ENCODE measurements around the gene ACSF3. TPM values are rescaled to one million over a fixed set of nuclear protein-coding genes. Genes with fewer than 3 reads are reported as not detected.

The ACSF3 gene
- total RNA-seq, 2 donors from 2014 or later = 48.0 to 53.6 TPM

DNA sequence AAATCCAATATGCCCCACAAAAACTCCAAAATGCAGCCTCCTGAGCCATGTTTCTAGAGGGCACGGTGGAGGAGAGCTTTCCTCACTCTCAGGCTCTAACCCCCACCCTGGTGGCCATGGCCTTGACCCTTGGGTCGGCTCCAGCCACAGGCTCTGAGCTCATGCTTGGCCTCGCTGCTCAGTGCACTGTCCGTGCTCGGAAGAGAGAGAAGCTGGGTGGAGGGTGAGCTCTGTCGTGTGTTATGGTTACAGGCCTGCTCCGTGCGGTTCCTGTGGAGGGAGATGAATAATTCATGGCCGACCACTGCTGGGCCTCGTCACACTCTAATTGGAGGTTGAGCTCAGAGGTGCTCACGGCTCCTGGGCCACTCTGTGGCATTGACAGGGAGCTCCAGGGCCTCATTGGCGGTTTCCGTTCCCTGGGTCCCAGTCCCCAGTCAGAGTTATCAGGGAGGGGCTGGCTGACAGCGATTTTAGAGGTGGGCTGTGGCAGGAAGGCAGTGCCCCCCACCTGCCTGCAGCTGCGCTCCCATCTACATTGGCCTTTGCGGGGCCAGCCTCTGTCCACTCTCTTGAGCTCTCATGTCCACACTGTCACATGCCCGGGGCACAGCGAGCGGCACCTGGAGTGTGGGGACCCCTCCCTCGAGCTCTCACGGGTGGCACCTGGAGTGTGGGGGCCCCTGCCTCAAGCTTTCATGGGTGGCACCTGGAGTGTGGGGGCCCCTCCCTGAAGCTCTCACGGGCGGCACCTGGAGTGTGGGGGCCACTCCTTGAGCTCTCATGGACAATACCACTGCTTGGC lies 24.9 kb downstream of the ACSF3 start:
- no peaks in the 10 kb centered on the region for H3K27me3 Mint-ChIP-seq
- no peaks in the 10 kb centered on the region for H3K9me3 ChIP-seq (ENCODE audit: control insufficient read depth, low read length, poor library complexity, severe bottlenecking)
- no peak overlapping the region for H3K4me3 Mint-ChIP-seq
- peaks cover 38% of the 10 kb centered on the region for H3K4me1 Mint-ChIP-seq
- DNase-seq = no peak
- H3K36me3 Mint-ChIP-seq (ENCODE audit: low read depth) = peaks cover 5% of the 10 kb centered on the region
- ATAC-seq = no peak
- no peak overlapping the region for H3K27ac Mint-ChIP-seq

DNA sequence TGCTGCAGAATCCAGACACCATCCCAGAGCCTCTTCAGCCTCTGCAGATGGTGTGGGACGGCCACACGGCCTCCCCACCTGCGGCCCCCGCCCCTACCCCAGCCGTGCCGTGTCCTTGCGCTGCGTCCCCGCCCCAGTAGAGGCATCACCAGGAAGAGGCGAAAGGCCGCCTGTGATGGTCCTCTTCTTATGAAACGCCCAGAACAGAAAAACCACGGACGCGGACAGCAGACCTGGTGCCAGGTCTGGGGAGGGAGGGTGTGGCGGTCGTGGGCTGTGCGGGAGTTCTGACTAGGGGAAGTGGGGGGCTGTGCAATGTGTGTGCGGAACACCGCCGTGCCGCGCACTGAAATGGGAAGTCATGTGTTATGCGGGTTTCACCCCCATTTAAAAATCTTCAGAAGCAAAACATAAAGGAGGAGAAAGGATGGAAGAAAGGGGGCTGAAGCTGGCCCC lies 25.5 kb downstream of the ACSF3 start:
- H3K9me3 ChIP-seq (ENCODE audit: control insufficient read depth, low read length, poor library complexity, severe bottlenecking) = no peaks in the 10 kb centered on the region
- Mint-ChIP-seq H3K4me1 (peaks cover 37% of the 10 kb centered on the region), H3K36me3 (ENCODE audit: low read depth) (peaks cover 5% of the 10 kb centered on the region), H3K4me3 (no peak overlapping the region), H3K27me3 (no peaks in the 10 kb centered on the region), H3K27ac (no peak overlapping the region)
- DNase-seq (no peak), ATAC-seq (no peak)

DNA sequence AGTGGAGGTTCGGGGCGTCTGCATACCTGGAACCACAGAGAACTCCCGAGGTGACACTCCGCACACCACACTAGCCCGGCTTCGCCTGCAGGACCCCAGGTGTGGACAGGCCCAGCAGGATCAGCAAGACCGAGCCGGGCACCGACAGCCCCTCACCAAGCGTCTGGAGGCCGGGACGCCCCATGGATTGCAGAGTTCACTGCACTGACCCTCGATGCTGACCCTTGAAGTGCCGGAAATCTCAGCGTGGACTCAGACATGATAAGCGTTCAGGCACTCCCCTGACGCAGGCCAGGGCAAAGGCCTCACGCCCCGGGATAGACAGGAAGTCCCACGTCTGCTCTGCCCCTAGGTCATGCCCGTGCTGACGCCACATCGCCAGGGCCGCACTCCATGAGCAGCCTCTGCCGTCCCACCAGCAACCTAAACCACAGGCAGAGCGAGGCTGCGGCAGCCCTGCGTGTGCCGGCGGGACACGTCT lies 26.0 kb downstream of the ACSF3 start:
- ATAC-seq (no peak), DNase-seq (no peak)
- no peak overlapping the region for H3K27ac Mint-ChIP-seq
- peaks cover 32% of the 10 kb centered on the region for H3K4me1 Mint-ChIP-seq
- H3K36me3 Mint-ChIP-seq (ENCODE audit: low read depth) = peaks cover 5% of the 10 kb centered on the region
- no peaks in the 10 kb centered on the region for H3K9me3 ChIP-seq (ENCODE audit: control insufficient read depth, low read length, poor library complexity, severe bottlenecking)
- no peaks in the 10 kb centered on the region for H3K27me3 Mint-ChIP-seq
- no peak overlapping the region for H3K4me3 Mint-ChIP-seq

DNA sequence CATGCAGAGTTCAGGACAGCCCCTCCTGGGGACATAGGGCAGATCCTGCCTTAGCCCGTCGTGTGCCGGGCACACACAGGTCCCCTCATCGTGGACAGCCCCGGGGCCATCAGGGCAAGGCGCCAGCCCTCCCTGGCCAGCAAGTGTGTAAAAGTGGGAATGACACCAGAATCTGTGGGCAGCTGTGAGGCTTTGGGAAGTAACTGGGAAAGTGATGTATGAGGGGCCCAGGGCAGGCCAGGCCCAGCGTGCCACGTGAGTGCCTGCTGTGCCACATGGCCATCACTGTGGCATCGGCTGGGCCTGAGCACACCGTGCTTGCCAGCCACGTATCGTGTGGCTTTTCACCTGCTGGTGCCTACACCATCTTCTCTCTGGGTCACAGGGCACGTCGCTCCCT lies 26.6 kb downstream of the ACSF3 start:
- Mint-ChIP-seq H3K27me3 (no peaks in the 10 kb centered on the region), H3K4me1 (peaks cover 26% of the 10 kb centered on the region), H3K4me3 (no peak overlapping the region), H3K36me3 (ENCODE audit: low read depth) (peaks cover 3% of the 10 kb centered on the region), H3K27ac (no peak overlapping the region)
- no peak for DNase-seq
- H3K9me3 ChIP-seq (ENCODE audit: control insufficient read depth, low read length, poor library complexity, severe bottlenecking) = no peaks in the 10 kb centered on the region
- no peak for ATAC-seq

DNA sequence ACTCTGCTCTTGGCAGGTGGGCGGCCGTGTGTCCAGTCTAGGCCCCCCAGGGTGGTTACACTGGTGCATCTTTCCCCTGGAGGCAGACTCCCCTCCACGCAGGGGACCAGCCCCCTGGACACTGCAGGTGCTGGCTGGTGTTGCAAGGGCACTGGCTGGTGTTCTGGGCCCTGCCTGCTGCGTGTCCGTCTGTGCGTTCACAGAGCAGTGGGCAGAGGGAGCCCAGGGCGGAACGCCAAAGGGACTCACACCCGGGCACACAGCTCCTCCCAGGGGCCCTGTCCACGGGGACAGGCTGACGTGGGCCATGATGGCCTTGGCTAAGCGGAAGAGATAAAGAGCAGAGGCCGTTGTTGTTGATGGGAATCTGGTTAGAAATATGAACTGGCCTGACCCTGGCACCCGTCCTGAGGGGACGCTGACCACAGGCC lies 27.3 kb downstream of the ACSF3 start:
- no peak for DNase-seq
- H3K36me3 Mint-ChIP-seq (ENCODE audit: low read depth) = peaks cover 5% of the 10 kb centered on the region
- H3K4me1 Mint-ChIP-seq = peaks cover 23% of the 10 kb centered on the region
- peak overlapping the region; percentile 62 for H3K27ac Mint-ChIP-seq
- ATAC-seq = no peak
- no peaks in the 10 kb centered on the region for H3K9me3 ChIP-seq (ENCODE audit: control insufficient read depth, low read length, poor library complexity, severe bottlenecking)
- H3K27me3 Mint-ChIP-seq = no peaks in the 10 kb centered on the region
- no peak overlapping the region for H3K4me3 Mint-ChIP-seq

DNA sequence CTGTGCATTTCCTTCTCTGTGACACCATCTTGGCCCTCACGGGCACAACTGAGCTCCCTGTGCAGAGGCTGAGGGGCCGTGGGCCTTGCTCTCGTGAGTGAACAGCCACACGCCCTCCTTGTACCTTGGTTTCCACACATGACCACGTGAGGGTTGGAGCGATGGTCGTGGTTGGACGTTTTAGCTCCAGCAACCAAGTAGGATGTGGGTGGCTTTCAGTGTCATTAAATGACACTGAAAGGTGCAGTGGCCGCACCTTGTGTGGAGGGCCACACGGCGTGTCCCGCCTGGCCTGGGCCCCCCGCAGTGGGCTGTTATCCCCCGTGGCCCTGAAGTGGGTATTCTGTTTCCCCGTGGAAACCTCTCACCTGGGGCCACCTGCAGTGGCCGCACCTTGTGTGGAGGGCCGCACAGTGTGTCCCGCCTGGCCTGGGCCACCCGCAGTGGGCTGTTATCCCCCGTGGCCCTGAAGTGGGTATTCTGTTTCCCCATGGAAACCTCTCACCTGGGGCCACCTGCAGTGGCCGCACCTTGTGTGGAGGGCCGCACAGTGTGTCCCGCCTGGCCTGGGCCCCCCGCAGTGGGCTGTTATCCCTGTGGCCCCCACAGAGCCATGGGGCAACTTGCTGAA lies 28.2 kb downstream of the ACSF3 start:
- peaks cover 18% of the 10 kb centered on the region for H3K4me1 Mint-ChIP-seq
- no peaks in the 10 kb centered on the region for H3K27me3 Mint-ChIP-seq
- DNase-seq (no peak), ATAC-seq (no peak)
- peak overlapping the region; percentile 85 for H3K27ac Mint-ChIP-seq
- no peak overlapping the region for H3K4me3 Mint-ChIP-seq
- no peaks in the 10 kb centered on the region for H3K9me3 ChIP-seq (ENCODE audit: control insufficient read depth, low read length, poor library complexity, severe bottlenecking)
- peaks cover 5% of the 10 kb centered on the region for H3K36me3 Mint-ChIP-seq (ENCODE audit: low read depth)

- Mint-ChIP-seq H3K27ac (peak overlapping the region; percentile 85), H3K4me3 (peak overlapping the region; percentile 9), H3K36me3 (ENCODE audit: low read depth) (peaks cover 3% of the 10 kb centered on the region), H3K4me1 (peaks cover 17% of the 10 kb centered on the region), H3K27me3 (no peaks in the 10 kb centered on the region)
- ATAC-seq (peak; percentile 96), DNase-seq (peak in 2 of 3 donors; percentile 44 to 52)
- no peaks in the 10 kb centered on the region for H3K9me3 ChIP-seq (ENCODE audit: control insufficient read depth, low read length, poor library complexity, severe bottlenecking)
Measured at GRCh38 chr16:89122322-89122851, 28.7 kb downstream of the ACSF3 start.

DNA sequence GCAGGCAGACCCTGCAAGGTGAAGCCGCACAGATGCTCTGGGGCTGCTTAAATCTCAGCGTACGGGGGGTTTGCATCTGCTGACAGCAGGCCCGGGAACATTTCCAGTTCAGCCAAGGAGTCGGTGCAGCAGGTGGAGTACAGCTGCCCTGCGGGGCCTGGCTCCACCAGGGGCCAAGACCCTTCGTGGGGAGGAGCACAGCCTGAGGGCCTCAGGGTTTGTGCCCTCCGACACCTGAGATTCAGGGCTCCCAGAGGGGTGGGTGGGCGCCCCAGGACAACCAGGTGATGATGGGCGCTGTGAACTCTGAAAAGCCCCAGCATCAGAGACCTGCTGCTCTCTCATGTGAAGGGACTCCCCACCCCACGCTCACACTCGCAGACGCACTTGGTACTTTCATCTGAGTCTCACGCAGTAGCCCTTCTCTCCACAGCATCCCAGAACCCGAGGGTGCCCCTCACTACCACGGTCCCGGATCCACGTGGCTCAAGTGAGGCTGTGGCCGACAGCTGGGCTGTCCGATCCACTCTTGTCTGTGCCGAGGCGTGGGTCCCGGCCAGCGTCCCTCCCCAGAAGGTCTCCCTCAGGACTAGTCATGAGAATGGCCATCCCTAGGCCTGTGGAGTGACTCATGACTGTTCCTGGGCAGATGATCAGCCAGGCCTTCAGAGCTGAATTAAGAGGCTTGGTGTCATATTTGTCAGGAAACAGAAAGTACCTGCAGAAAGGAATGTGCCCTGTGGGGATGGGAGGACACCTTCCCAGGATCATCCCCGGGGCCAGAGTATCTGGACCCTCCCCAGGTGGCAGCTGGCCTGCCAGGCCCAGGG lies 29.6 kb downstream of the ACSF3 start:
- H3K27me3 Mint-ChIP-seq = no peaks in the 10 kb centered on the region
- ATAC-seq (no peak), DNase-seq (no peak)
- no peak overlapping the region for H3K4me3 Mint-ChIP-seq
- peaks cover 3% of the 10 kb centered on the region for H3K36me3 Mint-ChIP-seq (ENCODE audit: low read depth)
- H3K27ac Mint-ChIP-seq = peak overlapping the region; percentile 85
- H3K9me3 ChIP-seq (ENCODE audit: control insufficient read depth, low read length, poor library complexity, severe bottlenecking) = no peaks in the 10 kb centered on the region
- peaks cover 17% of the 10 kb centered on the region for H3K4me1 Mint-ChIP-seq

GRCh38 chr16:89123831-89124100 lies 30.1 kb downstream of the ACSF3 start:
- Mint-ChIP-seq H3K27me3 (no peaks in the 10 kb centered on the region), H3K36me3 (ENCODE audit: low read depth) (peaks cover 3% of the 10 kb centered on the region), H3K4me1 (peaks cover 19% of the 10 kb centered on the region), H3K27ac (no peak overlapping the region), H3K4me3 (no peak overlapping the region)
- ATAC-seq (no peak), DNase-seq (no peak)
- no peaks in the 10 kb centered on the region for H3K9me3 ChIP-seq (ENCODE audit: control insufficient read depth, low read length, poor library complexity, severe bottlenecking)

DNA sequence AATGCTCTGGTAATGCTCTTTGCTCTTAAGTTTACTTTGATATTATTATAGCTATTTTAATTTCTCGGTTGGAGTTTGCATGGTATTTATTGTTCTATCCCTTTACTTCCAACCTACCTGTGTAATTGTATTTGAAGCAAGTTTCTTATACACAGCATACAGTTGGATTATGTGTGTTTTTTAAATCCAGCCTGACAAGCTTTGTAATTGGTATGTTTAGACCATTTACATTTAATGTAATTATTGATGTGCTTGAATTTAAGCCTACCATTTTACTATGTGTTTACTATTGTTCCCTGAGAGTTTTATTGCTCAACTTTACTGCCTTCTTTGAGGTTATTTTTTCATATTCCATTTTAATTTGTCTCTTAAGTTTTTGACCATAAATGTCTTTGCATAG lies 35.7 kb downstream of the ACSF3 start:
- peaks cover 6% of the 10 kb centered on the region for H3K36me3 Mint-ChIP-seq (ENCODE audit: low read depth)
- no peak overlapping the region for H3K27ac Mint-ChIP-seq
- ATAC-seq (no peak), DNase-seq (no peak)
- no peaks in the 10 kb centered on the region for H3K9me3 ChIP-seq (ENCODE audit: control insufficient read depth, low read length, poor library complexity, severe bottlenecking)
- H3K4me1 Mint-ChIP-seq = peaks cover 15% of the 10 kb centered on the region
- H3K27me3 Mint-ChIP-seq = no peaks in the 10 kb centered on the region
- no peak overlapping the region for H3K4me3 Mint-ChIP-seq

- peaks cover 15% of the 10 kb centered on the region for H3K4me1 Mint-ChIP-seq
- H3K36me3 Mint-ChIP-seq (ENCODE audit: low read depth) = peaks cover 6% of the 10 kb centered on the region
- ATAC-seq (no peak), DNase-seq (no peak)
- no peaks in the 10 kb centered on the region for H3K9me3 ChIP-seq (ENCODE audit: control insufficient read depth, low read length, poor library complexity, severe bottlenecking)
- H3K4me3 Mint-ChIP-seq = no peak overlapping the region
- no peak overlapping the region for H3K27ac Mint-ChIP-seq
- no peaks in the 10 kb centered on the region for H3K27me3 Mint-ChIP-seq
Measured at GRCh38 chr16:89130448-89130847, 36.8 kb downstream of the ACSF3 start.

GRCh38 chr16:89131783-89132182 lies 38.1 kb downstream of the ACSF3 start:
- ATAC-seq = peak; percentile 41

More at GRCh38 chr16:89131783-89132182, 38.1 kb downstream of the ACSF3 start:
- no peaks in the 10 kb centered on the region for H3K9me3 ChIP-seq (ENCODE audit: control insufficient read depth, low read length, poor library complexity, severe bottlenecking)
- H3K36me3 Mint-ChIP-seq (ENCODE audit: low read depth) = peaks cover 5% of the 10 kb centered on the region
- H3K27ac Mint-ChIP-seq = no peak overlapping the region
- H3K4me3 Mint-ChIP-seq = no peak overlapping the region
- DNase-seq = no peak
- no peaks in the 10 kb centered on the region for H3K27me3 Mint-ChIP-seq
- peaks cover 12% of the 10 kb centered on the region for H3K4me1 Mint-ChIP-seq

All from T-helper 17 cell (primary cell).